ENCODE measurements around the gene DGKI.

The DGKI gene

DNA sequence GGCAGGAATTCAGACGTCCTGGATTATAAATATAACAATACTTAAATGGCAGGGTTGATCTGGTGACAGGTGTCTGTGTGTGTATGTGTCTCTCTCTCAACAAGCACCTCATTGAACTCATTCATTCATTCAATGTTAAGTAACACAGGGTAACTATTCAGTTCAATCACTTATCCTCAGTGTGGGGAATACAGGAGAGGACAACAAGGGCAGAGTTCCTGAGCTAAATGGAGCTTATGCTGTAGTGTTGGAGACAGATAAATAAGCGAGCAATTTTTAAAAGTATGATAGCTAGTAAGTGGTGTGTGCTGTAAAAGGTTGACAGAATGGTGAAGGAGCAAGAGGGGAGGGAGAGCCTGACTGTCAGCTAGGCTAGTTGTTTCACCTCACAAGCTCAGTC lies 178.4 kb downstream of the DGKI start:
- Histone ChIP-seq H3K27ac (peak overlapping the region; percentile 86), H3K27me3 (replicated peaks) (no peaks in the 10 kb centered on the region), H3K4me3 (ENCODE audit: low read depth, low read length) (no peak overlapping the region), H3K36me3 (replicated peaks) (no peaks in the 10 kb centered on the region)
- TF ChIP-seq, protein P1, sequence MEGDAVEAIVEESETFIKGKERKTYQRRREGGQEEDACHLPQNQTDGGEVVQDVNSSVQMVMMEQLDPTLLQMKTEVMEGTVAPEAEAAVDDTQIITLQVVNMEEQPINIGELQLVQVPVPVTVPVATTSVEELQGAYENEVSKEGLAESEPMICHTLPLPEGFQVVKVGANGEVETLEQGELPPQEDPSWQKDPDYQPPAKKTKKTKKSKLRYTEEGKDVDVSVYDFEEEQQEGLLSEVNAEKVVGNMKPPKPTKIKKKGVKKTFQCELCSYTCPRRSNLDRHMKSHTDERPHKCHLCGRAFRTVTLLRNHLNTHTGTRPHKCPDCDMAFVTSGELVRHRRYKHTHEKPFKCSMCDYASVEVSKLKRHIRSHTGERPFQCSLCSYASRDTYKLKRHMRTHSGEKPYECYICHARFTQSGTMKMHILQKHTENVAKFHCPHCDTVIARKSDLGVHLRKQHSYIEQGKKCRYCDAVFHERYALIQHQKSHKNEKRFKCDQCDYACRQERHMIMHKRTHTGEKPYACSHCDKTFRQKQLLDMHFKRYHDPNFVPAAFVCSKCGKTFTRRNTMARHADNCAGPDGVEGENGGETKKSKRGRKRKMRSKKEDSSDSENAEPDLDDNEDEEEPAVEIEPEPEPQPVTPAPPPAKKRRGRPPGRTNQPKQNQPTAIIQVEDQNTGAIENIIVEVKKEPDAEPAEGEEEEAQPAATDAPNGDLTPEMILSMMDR (IDR thresholded peaks at IDR 0.05; ENCODE audit: low read depth, low read length, missing control alignments), result no peak
- DNase-seq, result no peak
- in situ Hi-C loops (cut with HindIII; ENCODE audit: low pct_ligation_motif_present, low sequenced_read_pairs), result no loop called here

DNA sequence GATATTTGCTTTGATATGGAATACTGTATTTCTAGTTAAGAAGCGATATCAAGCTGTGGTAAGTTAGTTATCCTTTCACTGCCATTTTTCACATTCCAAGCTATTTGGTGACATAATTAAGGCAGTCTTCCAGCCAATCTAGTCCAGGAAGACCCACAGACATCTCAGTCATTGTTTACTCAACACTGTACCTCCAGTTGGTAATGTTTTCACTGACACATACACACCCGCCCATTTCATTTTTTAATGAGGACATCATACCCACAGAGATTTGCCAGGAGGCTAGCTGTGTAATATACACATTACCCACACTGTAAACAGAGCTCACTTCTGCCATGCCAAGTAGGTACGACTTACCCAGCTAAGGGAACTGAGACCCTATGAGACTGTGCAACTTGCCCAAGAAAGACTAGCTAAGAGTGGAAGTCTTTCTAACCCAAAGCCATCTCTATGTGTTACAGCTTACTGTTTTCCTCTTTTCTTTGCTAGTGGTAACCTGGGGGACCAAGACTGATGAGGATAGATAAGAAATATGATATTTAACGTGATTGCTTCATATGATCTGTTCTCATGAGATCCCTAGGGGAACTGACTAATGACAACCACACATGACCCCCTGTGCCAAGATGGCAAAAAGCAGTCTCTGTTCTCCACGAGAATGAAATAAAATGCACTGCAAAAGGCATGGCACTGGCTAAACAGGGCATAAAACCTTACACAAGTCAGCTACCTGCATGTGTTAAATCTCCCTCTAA lies 179.0 kb downstream of the DGKI start:
- peak overlapping the region; percentile 86 for H3K27ac ChIP-seq
- TF ChIP-seq, protein P1 (IDR thresholded peaks at IDR 0.05; ENCODE audit: low read depth, low read length, missing control alignments), result no peak
- in situ Hi-C loops (cut with HindIII; ENCODE audit: low pct_ligation_motif_present, low sequenced_read_pairs), result no loop called here

DNA sequence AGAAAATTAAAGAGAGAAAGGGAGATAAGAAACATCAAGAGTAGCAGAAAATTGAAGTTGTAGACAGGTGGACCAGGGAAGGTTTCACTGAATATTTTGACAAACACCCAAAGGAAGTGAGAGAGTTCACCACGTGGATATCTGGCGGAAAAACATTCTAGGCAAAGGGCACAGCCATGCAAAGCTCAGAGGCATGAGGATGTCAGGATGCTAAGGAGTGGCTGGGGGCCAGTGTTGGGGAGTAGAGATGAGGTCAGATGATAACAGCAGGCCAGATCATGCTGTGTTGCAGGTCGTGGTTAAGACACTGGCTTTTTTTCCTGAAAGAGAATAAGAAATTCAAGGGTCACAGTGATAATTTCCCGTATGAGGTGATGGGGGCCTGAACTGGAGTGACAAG lies 181.9 kb downstream of the DGKI start:
- in situ Hi-C loops (cut with HindIII; ENCODE audit: low pct_ligation_motif_present, low sequenced_read_pairs), result no loop called here

More for the DNA sequence above, 179.0 kb downstream of the DGKI start:
- H3K36me3 ChIP-seq (replicated peaks), result no peaks in the 10 kb centered on the region
- H3K4me3 ChIP-seq (ENCODE audit: low read depth, low read length), result no peak overlapping the region
- no peaks in the 10 kb centered on the region for H3K27me3 ChIP-seq (replicated peaks)
- DNase-seq, result peak; percentile 91

DNA sequence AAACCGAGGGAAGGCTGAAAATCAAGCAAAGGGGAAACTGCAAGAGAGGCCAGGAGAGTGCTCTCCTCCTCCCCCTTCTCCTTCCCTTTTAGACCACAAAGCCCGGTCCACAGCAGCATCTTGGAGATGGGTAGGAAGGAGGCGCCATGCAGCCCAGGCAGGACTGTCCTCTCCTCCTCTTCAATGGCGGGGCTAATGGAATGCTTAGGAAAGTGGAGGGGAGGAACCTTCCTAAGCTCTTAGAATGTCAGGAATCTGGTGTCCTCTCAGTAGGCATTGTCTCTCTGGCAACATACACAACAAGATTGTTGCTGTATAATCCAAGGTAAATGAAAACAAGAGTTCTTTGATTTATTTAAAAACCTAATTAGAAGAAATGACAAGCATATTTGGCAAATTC lies 185.1 kb downstream of the DGKI start:
- TF ChIP-seq, protein P1 (IDR thresholded peaks at IDR 0.05; ENCODE audit: low read depth, low read length, missing control alignments), result no peak
- Histone ChIP-seq H3K27ac (no peak overlapping the region), H3K4me3 (ENCODE audit: low read depth, low read length) (no peak overlapping the region), H3K36me3 (replicated peaks) (no peaks in the 10 kb centered on the region), H3K27me3 (replicated peaks) (no peaks in the 10 kb centered on the region)
- in situ Hi-C loops (cut with HindIII; ENCODE audit: low pct_ligation_motif_present, low sequenced_read_pairs), result no loop called here
- DNase-seq, result no peak

More for the DNA sequence above, 181.9 kb downstream of the DGKI start:
- no peak overlapping the region for H3K4me3 ChIP-seq (ENCODE audit: low read depth, low read length)
- no peaks in the 10 kb centered on the region for H3K36me3 ChIP-seq (replicated peaks)
- TF ChIP-seq, protein P1 (IDR thresholded peaks at IDR 0.05; ENCODE audit: low read depth, low read length, missing control alignments), result no peak
- H3K27ac ChIP-seq, result no peak overlapping the region
- H3K27me3 ChIP-seq (replicated peaks), result no peaks in the 10 kb centered on the region
- no peak for DNase-seq

DNA sequence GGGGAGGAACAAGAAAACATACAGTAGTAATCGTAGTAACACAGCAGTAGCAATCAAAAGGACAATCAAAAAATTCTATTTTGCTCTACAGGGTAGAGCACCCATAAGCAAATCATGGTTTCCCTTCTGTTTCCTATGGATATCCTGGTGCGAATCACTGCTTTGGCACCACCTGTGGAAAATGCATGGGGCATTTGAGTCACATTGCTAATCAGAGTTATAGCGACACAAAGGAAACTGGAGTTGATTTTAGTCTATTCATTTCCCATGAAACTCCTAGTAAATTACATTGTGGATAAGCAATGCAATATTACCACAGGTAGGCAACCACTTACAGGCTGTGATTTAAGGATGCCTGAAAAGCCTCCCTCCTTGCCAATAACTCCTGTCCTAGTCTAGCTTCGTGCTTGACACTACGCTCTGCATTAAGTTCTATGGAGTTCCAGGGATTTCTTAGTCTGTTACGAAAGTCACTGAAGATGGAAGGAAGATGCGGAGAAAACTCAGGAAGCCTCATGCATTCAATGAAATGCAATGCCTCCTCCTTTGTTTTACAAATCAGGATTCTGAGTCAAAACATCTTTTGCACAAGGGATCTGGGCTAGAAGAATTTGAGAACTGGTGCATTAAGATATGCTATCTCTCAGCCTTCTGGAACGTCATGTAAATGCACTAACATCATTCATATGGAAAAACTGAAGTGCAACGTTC lies 188.4 kb downstream of the DGKI start:
- no peak for DNase-seq
- no peak overlapping the region for H3K27ac ChIP-seq
- TF ChIP-seq, protein P1 (IDR thresholded peaks at IDR 0.05; ENCODE audit: low read depth, low read length, missing control alignments), result no peak
- H3K4me3 ChIP-seq (ENCODE audit: low read depth, low read length), result no peak overlapping the region
- no peaks in the 10 kb centered on the region for H3K36me3 ChIP-seq (replicated peaks)
- in situ Hi-C loops (cut with HindIII; ENCODE audit: low pct_ligation_motif_present, low sequenced_read_pairs), result no loop called here
- H3K27me3 ChIP-seq (replicated peaks), result no peaks in the 10 kb centered on the region

All from brain microvascular endothelial cell (primary cell).